T-cell (primary cell): ENCODE results near the gene LGALSL. TPM values are rescaled to one million over a fixed set of nuclear protein-coding genes. Genes with fewer than 3 reads are reported as not detected.

Experiments
- ATAC-seq, 4 experiments: fragments of 200-7000 bp in 3 of 4; fragments of 150-1000 bp in 1 of 4; cut with Tn5 transposase; replicated peaks in 1 of 4; 1 replicate in 3 of 4; 2 replicates in 1 of 4; pipeline ENCODE4 v1.10.0; 2021; ENCODE audit warnings: moderate library complexity in 3 of 4, mild to moderate bottlenecking in 2 of 4, moderate number of reproducible peaks in 1 of 4
- CTCF ChIA-PET, 2 donors: fragments of 300-600 bp; sonication (Branson Sonifier 250); formaldehyde crosslinking; loops; one replicate each; lab custom pipeline; 2022; ENCODE audit warnings: antibody characterized with exemption in 2 of 2; lab: Charles Lee
- POLR2A ChIA-PET, 2 donors: fragments of 300-600 bp; sonication (Branson Sonifier 250); formaldehyde crosslinking; loops; one replicate each; lab custom pipeline; 2022; ENCODE audit warnings: antibody characterized with exemption in 2 of 2; lab: Charles Lee
- DNase-seq, 35 experiments: peaks; one replicate each; pipeline versions ENCODE4 v3.0.0 to v3.0.0-alpha.2; 2013 to 2023
- H3K27ac ChIP-seq: one replicate; pipeline ENCODE4 v1.5.1; 2013; ENCODE audit warnings: low read length
- H3K27me3 ChIP-seq, 2 experiments: replicated peaks in 1 of 2; 1 replicate in 1 of 2; 2 replicates in 1 of 2; pipeline versions ENCODE4 v1.6.1 to v1.7.0; 2013; ENCODE audit warnings: low read length in 1 of 2, mixed read lengths in 1 of 2; ENCODE audit not compliant: control insufficient read depth in 2 of 2, insufficient read depth in 2 of 2; ENCODE audit errors: extremely low read depth in 1 of 2
- H3K36me3 ChIP-seq, 2 donors: 1 replicate in 1 of 2; 2 replicates in 1 of 2; pipeline versions ENCODE4 v1.6.1 to v1.7.0; 2013; ENCODE audit warnings: low read length in 1 of 2; ENCODE audit not compliant: control insufficient read depth in 2 of 2, insufficient read depth in 1 of 2; ENCODE audit errors: extremely low read depth in 1 of 2
- H3K4me1 ChIP-seq, 2 experiments: 1 replicate in 1 of 2; 2 replicates in 1 of 2; pipeline versions ENCODE4 v1.6.1 to v1.7.0; 2013; ENCODE audit warnings: low read length in 2 of 2, mixed read lengths in 1 of 2; ENCODE audit not compliant: insufficient read depth in 2 of 2, control insufficient read depth in 1 of 2; ENCODE audit errors: extremely low read depth in 1 of 2
- H3K4me3 ChIP-seq, 2 donors: 1 replicate in 1 of 2; 2 replicates in 1 of 2; pipeline versions ENCODE4 v1.5.1 to v1.7.0; 2013; ENCODE audit warnings: mild to moderate bottlenecking in 2 of 2, low read length in 1 of 2, moderate library complexity in 1 of 2; ENCODE audit not compliant: control insufficient read depth in 1 of 2; ENCODE audit errors: extremely low read depth in 1 of 2
- H3K9me3 ChIP-seq: 2 replicates; pipeline ENCODE4 v1.7.0; 2013
- H3K27ac Mint-ChIP-seq, 2 donors: one replicate each; pipeline ENCODE4 v1.8.0; 2020 to 2021; ENCODE audit warnings: mild to moderate bottlenecking in 2 of 2, mixed read lengths in 2 of 2
- H3K27me3 Mint-ChIP-seq, 2 donors: one replicate each; pipeline ENCODE4 v1.8.0; 2021 to 2022; ENCODE audit warnings: mixed read lengths in 2 of 2
- H3K36me3 Mint-ChIP-seq: one replicate; pipeline ENCODE4 v1.8.0; 2021; ENCODE audit warnings: mixed read lengths
- H3K4me1 Mint-ChIP-seq, 3 donors: one replicate each; pipeline ENCODE4 v1.8.0; 2020 to 2022; ENCODE audit warnings: mixed read lengths in 3 of 3, mild to moderate bottlenecking in 1 of 3
- H3K4me3 Mint-ChIP-seq, 3 donors: one replicate each; pipeline ENCODE4 v1.8.0; 2020 to 2022; ENCODE audit warnings: mild to moderate bottlenecking in 3 of 3, mixed read lengths in 3 of 3, moderate library complexity in 3 of 3
- H3K9me3 Mint-ChIP-seq, 3 donors: one replicate each; pipeline ENCODE4 v1.8.0; 2020 to 2022; ENCODE audit warnings: mixed read lengths in 3 of 3
- WGBS: methylation state at CpG from one replicate; pipeline ENCODE4 v1.1.5; 2013; ENCODE audit warnings: missing lambda C conversion rate; ENCODE audit not compliant: insufficient coverage; 5-methylcytosine and 5-hydroxymethylcytosine counted together
- total RNA-seq, 35 experiments: library from RNA in 6 of 35; stranded (reverse) in 6 of 35; fragments of 120-200 nt in 1 of 35; gene quantifications; one replicate each; pipeline versions ENCODE4 v1.2.1 to v1.2.4 and lab custom pipeline; 2013 to 2026

The LGALSL gene
- total RNA-seq, 5 donors from 2014 or later (not counting 1 experiment from before 2014, with no cell fraction given): 0.21 to 1.0 (median 0.57) TPM

GRCh38 chr2:64412671-64413070 is 41.3 kb upstream of the LGALSL start:
- Histone ChIP-seq H3K27me3 (no peaks in the 10 kb centered on the region), H3K27ac (no peak overlapping the region), H3K36me3 (no peaks in the 10 kb centered on the region), H3K9me3 (no peaks in the 10 kb centered on the region), H3K4me1 (no peaks in the 10 kb centered on the region), H3K4me3 (no peak overlapping the region)
- DNase-seq (no peak), ATAC-seq (no peak)
- no peaks in the 10 kb centered on the region for H3K36me3 Mint-ChIP-seq
- ChIA-PET POLR2A (no interaction called here), CTCF (no interaction called here)
- no peak overlapping the region for H3K4me3 Mint-ChIP-seq
- H3K27me3 Mint-ChIP-seq: peaks cover 0 to 1% of the 10 kb centered on the region in 2 donors
- no peak overlapping the region for H3K27ac Mint-ChIP-seq
- WGBS: 84% methylated on average over 4 of the region's 4 CpGs
- H3K9me3 Mint-ChIP-seq: no peaks in the 10 kb centered on the region
- no peaks in the 10 kb centered on the region for H3K4me1 Mint-ChIP-seq

- H3K36me3 ChIP-seq: no peaks in the 10 kb centered on the region
- ChIA-PET POLR2A (interaction anchor here in 1 of 2 donors (0.6 kb wide), 1 partner anchor 311 kb away, joined by 4 read pairs; no protein-coding TSS in a partner anchor), CTCF (no interaction called here)
- H3K27me3 Mint-ChIP-seq: no peaks in the 10 kb centered on the region
- WGBS: no CpG with 5 or more reads among the region's 7 CpGs
- H3K9me3 Mint-ChIP-seq: no peaks in the 10 kb centered on the region
- H3K27me3 ChIP-seq: no peaks in the 10 kb centered on the region
- no peak overlapping the region for H3K4me3 Mint-ChIP-seq
- H3K4me1 ChIP-seq: no peaks in the 10 kb centered on the region
- no peak overlapping the region for H3K4me3 ChIP-seq
- H3K27ac Mint-ChIP-seq: no peak overlapping the region
- DNase-seq: no peak
- H3K4me1 Mint-ChIP-seq: no peaks in the 10 kb centered on the region
- no peak for ATAC-seq
- no peaks in the 10 kb centered on the region for H3K9me3 ChIP-seq
- no peaks in the 10 kb centered on the region for H3K36me3 Mint-ChIP-seq
- H3K27ac ChIP-seq: no peak overlapping the region
These were observed 39.1 kb upstream of the LGALSL start for GRCh38 chr2:64414736-64415435.

- Mint-ChIP-seq H3K9me3 (no peaks in the 10 kb centered on the region), H3K27ac (no peak overlapping the region), H3K36me3 (no peaks in the 10 kb centered on the region), H3K4me3 (no peak overlapping the region), H3K27me3 (no peaks in the 10 kb centered on the region), H3K4me1 (no peaks in the 10 kb centered on the region)
- Histone ChIP-seq H3K4me1 (no peaks in the 10 kb centered on the region), H3K27ac (no peak overlapping the region), H3K27me3 (no peaks in the 10 kb centered on the region), H3K9me3 (no peaks in the 10 kb centered on the region), H3K36me3 (no peaks in the 10 kb centered on the region), H3K4me3 (no peak overlapping the region)
- no peak for ATAC-seq
- ChIA-PET CTCF (interaction anchor here in 1 of 2 donors (0.7 kb wide), 1 partner anchor 570 kb away, joined by 3 read pairs; no protein-coding TSS in a partner anchor), POLR2A (interaction anchor here in 1 of 2 donors (0.6 kb wide), 1 partner anchor 30 kb away, joined by 4 read pairs; no protein-coding TSS in a partner anchor)
- DNase-seq: no peak
- no CpG with 5 or more reads among the region's 3 CpGs for WGBS
These were observed 36.3 kb upstream of the LGALSL start for GRCh38 chr2:64417624-64418023.

GRCh38 chr2:64419596-64420165 is 34.3 kb upstream of the LGALSL start:
- Mint-ChIP-seq H3K4me1 (no peaks in the 10 kb centered on the region), H3K4me3 (no peak overlapping the region), H3K9me3 (no peaks in the 10 kb centered on the region), H3K27ac (no peak overlapping the region), H3K27me3 (no peaks in the 10 kb centered on the region), H3K36me3 (no peaks in the 10 kb centered on the region)
- WGBS: no CpG with 5 or more reads among the region's 2 CpGs
- POLR2A ChIA-PET: no interaction called here
- CTCF ChIA-PET: interaction anchor here in 1 of 2 donors (0.6 kb wide), 1 partner anchor 406 kb away, joined by 3 read pairs; no protein-coding TSS in a partner anchor
- Histone ChIP-seq H3K36me3 (no peaks in the 10 kb centered on the region), H3K4me3 (no peak overlapping the region), H3K4me1 (no peaks in the 10 kb centered on the region), H3K27ac (no peak overlapping the region), H3K27me3 (no peaks in the 10 kb centered on the region), H3K9me3 (no peaks in the 10 kb centered on the region)
- ATAC-seq: no peak
- DNase-seq: no peak

- no peak overlapping the region for H3K27ac Mint-ChIP-seq
- no peaks in the 10 kb centered on the region for H3K4me1 Mint-ChIP-seq
- Histone ChIP-seq H3K9me3 (no peaks in the 10 kb centered on the region), H3K4me1 (no peaks in the 10 kb centered on the region), H3K27ac (no peak overlapping the region), H3K27me3 (no peaks in the 10 kb centered on the region), H3K36me3 (no peaks in the 10 kb centered on the region), H3K4me3 (no peak overlapping the region)
- ChIA-PET POLR2A (no interaction called here), CTCF (no interaction called here)
- H3K36me3 Mint-ChIP-seq: no peaks in the 10 kb centered on the region
- no peak for DNase-seq
- no peak overlapping the region for H3K4me3 Mint-ChIP-seq
- H3K27me3 Mint-ChIP-seq: no peaks in the 10 kb centered on the region
- H3K9me3 Mint-ChIP-seq: no peaks in the 10 kb centered on the region
- ATAC-seq: no peak
These were observed 33.3 kb upstream of the LGALSL start for GRCh38 chr2:64420677-64421076.

GRCh38 chr2:64421201-64421600 is 32.8 kb upstream of the LGALSL start:
- Mint-ChIP-seq H3K27me3 (no peaks in the 10 kb centered on the region), H3K4me1 (no peaks in the 10 kb centered on the region), H3K9me3 (no peaks in the 10 kb centered on the region), H3K36me3 (no peaks in the 10 kb centered on the region), H3K4me3 (no peak overlapping the region), H3K27ac (no peak overlapping the region)
- H3K27ac ChIP-seq: no peak overlapping the region
- DNase-seq: no peak
- ATAC-seq: no peak
- no peaks in the 10 kb centered on the region for H3K27me3 ChIP-seq
- H3K4me3 ChIP-seq: no peak overlapping the region
- ChIA-PET POLR2A (no interaction called here), CTCF (no interaction called here)
- H3K4me1 ChIP-seq: no peaks in the 10 kb centered on the region
- H3K9me3 ChIP-seq: no peaks in the 10 kb centered on the region
- no peaks in the 10 kb centered on the region for H3K36me3 ChIP-seq
- WGBS: 96% methylated on average over 4 of the region's 5 CpGs
